ENCODE data around the gene CDK17.

CDK17 gene

DNA sequence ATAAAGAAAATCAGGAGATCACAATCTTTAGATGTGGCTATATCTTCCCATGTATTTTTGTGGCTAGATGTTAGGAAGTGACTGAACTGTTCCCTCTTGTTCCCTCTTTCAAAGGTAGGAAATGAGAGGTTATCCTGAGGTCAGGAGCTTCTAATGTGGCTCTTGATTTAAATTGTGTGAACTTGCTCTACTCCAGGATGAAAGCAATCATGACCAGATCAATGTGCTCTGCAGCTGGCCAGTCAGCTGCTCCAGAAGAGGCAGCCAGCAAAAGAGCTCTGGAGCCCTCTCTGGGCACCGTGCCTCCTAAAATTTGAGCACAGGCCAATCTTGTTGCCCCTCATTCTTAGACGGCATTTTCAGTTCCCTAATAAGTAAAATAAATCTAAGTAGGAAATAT is 32.0 kb downstream of the CDK17 start:
- no peak overlapping the region for H3K4me3 ChIP-seq (ENCODE audit: low read depth, low read length)
- DNase-seq (ENCODE audit: low read depth), result peak; percentile 9
- TF ChIP-seq, protein P1, sequence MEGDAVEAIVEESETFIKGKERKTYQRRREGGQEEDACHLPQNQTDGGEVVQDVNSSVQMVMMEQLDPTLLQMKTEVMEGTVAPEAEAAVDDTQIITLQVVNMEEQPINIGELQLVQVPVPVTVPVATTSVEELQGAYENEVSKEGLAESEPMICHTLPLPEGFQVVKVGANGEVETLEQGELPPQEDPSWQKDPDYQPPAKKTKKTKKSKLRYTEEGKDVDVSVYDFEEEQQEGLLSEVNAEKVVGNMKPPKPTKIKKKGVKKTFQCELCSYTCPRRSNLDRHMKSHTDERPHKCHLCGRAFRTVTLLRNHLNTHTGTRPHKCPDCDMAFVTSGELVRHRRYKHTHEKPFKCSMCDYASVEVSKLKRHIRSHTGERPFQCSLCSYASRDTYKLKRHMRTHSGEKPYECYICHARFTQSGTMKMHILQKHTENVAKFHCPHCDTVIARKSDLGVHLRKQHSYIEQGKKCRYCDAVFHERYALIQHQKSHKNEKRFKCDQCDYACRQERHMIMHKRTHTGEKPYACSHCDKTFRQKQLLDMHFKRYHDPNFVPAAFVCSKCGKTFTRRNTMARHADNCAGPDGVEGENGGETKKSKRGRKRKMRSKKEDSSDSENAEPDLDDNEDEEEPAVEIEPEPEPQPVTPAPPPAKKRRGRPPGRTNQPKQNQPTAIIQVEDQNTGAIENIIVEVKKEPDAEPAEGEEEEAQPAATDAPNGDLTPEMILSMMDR (IDR thresholded peaks at IDR 0.05; ENCODE audit: insufficient read depth, low read depth, low read length, missing control alignments), result no peak

DNA sequence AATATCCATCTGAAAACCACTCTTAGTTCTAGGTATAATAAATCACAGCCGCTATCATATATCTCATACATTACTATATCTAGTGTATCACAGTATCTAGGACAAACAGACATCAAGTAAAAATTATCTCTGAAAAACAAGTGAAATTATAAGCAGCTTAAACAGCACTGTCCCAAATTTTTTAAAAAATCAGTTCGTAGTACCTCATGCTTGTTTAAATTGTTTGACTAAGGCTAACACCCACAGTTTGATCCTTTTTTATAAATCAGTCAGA is 33.9 kb downstream of the CDK17 start:
- H3K4me3 ChIP-seq (ENCODE audit: low read depth, low read length), result no peak overlapping the region
- DNase-seq (ENCODE audit: low read depth), result no peak
- TF ChIP-seq, protein P1 (IDR thresholded peaks at IDR 0.05; ENCODE audit: insufficient read depth, low read depth, low read length, missing control alignments), result no peak

DNA sequence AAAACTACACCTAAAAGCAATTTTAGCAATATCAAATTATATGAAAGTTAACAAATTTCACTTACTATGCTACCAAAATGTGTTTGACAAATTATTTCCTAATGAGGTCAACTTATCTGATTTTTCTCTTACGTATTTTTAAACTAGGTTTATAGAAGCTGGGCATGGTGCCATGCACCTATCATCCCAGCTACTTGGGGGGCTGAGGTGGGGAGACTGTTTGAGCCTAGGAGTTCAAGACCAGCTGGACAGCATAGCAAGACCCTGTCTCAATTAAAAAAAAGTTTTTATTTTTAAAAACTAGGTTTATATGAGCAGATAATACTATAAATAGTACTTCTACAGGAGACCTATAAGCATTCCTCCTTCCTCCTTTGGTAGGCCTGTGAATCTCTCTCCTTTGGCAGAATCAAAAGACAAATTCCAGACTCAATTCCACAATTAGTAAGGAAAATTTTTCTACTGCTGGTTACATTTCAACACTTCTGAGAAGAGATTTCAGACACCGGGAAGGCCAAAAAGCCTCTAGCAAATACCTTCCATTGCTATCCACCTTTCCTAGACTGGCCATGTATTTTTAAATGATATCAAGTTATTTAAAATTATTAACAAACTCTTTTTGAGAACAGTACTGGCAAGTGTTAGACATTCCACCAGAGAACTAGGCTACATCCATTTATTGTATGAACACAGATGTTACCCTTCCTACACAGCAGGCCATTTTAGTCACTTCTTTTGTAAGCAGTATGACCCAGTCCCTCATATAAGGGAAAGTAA is 34.4 kb downstream of the CDK17 start:
- no peak for DNase-seq (ENCODE audit: low read depth)
- no peak overlapping the region for H3K4me3 ChIP-seq (ENCODE audit: low read depth, low read length)
- TF ChIP-seq, protein P1 (IDR thresholded peaks at IDR 0.05; ENCODE audit: insufficient read depth, low read depth, low read length, missing control alignments), result no peak

DNA sequence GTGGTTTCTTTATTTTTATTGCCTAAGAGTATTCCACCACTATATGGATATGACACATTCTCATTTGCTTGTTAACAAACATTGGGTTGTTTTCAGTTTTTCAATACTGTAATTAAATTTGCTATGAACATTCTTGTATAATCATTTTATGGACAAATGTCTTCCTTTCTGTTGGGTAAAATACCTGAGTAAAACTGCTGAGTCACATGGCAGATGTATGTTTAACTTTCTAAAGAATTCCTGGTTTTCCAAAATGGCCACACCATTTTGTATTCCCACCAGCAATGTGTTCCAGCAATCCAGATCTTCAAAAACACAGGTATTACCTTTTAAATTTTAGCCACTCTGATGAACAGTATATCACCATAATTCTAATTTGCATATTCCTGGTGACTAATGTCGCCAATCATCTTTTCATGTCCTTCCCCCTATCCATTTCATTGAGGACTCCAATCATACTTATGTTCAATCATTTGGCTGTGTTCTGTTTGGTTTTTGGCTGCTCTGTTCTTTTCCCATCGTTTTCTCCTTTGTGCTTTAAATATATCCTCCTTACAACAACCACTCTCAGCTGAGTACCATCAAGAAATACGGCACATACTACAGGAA is 36.0 kb downstream of the CDK17 start:
- TF ChIP-seq, protein P1 (IDR thresholded peaks at IDR 0.05; ENCODE audit: insufficient read depth, low read depth, low read length, missing control alignments), result no peak
- no peak overlapping the region for H3K4me3 ChIP-seq (ENCODE audit: low read depth, low read length)
- no peak for DNase-seq (ENCODE audit: low read depth)

DNA sequence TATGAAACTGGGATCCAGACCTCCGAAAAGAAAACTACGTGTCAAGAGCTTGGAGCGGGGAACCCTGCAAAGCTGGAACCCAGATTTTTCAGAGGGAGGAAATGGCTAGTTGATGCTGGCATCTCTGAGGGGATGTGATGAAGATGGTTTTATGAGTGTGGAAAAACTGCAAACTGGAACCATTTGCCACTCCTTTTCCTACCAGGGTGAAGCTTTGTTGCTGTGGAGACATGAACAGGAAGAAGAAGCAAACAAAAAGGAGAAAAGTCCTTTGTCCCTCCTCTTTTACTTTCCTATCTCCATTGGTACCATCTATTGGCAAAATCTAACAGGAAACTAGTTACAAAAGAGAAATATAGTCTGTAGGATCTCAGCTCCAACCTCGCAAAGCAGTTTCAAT is 39.2 kb downstream of the CDK17 start:
- TF ChIP-seq, protein P1 (IDR thresholded peaks at IDR 0.05; ENCODE audit: insufficient read depth, low read depth, low read length, missing control alignments), result no peak
- H3K4me3 ChIP-seq (ENCODE audit: low read depth, low read length), result no peak overlapping the region
- DNase-seq (ENCODE audit: low read depth), result no peak

DNA sequence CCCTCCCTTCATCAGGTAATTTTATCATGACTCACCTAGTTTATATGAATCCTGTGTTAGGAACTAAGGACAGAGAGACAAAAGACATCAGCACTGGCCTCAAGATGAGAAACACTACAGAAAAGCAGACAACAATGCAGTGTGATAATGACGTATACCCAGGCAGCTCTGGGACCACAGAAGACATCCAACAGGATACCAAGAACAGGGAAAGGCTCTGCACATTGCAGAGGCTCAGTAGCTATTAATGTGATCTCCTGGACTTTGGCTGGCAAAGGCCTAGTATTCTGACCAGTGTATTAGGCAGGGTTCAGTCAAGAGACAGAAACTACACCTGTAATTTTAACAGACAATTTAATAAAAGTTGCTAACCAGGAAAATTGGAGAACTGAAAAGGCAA is 39.7 kb downstream of the CDK17 start:
- TF ChIP-seq, protein P1 (IDR thresholded peaks at IDR 0.05; ENCODE audit: insufficient read depth, low read depth, low read length, missing control alignments), result no peak
- H3K4me3 ChIP-seq (ENCODE audit: low read depth, low read length), result no peak overlapping the region

DNA sequence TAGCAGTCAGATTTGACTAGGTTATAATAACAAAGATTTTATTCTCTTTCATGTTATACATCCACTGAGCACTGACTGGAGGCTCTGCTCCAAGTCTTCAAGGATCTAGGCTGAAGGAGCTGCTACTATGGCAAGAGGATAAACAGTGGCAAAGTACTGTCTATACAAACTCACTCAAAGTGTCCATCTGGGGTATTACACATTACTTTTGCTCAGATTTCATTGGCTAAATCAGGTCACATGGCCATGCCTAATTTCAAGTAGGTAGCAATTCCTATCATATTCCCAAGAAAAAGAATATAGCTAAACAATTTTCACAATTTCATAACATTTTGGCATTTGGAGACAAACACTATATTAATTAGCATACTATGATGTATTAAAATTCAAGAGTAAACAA is 40.9 kb downstream of the CDK17 start:
- H3K4me3 ChIP-seq (ENCODE audit: low read depth, low read length), result no peak overlapping the region
- TF ChIP-seq, protein P1 (IDR thresholded peaks at IDR 0.05; ENCODE audit: insufficient read depth, low read depth, low read length, missing control alignments), result no peak
- no peak for DNase-seq (ENCODE audit: low read depth)

More for the DNA sequence above, 39.7 kb downstream of the CDK17 start:
- DNase-seq (ENCODE audit: low read depth), result no peak

All from GM12865 (cell line).